Embryonic facial prominence (tissue), 1 donor: Measurements from ENCODE around the gene ROPN1B.
"Not testable (repeated sequence)": the region's sequence is repeated elsewhere in the genome, so short reads cannot be mapped to it uniquely, and the experiment has no call there.

ENCODE experiments used
- DNase-seq: peaks from one replicate; pipeline ENCODE4 v3.0.0-alpha.2; 2016; ENCODE audit errors: extremely low spot score

ROPN1B gene

GRCh38 chr3:125958511-125959316 is 10.3 kb upstream of the ROPN1B start:
- DNase-seq = no peak

- DNase-seq = no peak
Observed at GRCh38 chr3:125959317-125960065, 9.5 kb upstream of the ROPN1B start.

- no peak for DNase-seq
Observed at GRCh38 chr3:125960066-125960424, 8.9 kb upstream of the ROPN1B start.

GRCh38 chr3:125960456-125961288 is 8.3 kb upstream of the ROPN1B start:
- no peak for DNase-seq

DNA sequence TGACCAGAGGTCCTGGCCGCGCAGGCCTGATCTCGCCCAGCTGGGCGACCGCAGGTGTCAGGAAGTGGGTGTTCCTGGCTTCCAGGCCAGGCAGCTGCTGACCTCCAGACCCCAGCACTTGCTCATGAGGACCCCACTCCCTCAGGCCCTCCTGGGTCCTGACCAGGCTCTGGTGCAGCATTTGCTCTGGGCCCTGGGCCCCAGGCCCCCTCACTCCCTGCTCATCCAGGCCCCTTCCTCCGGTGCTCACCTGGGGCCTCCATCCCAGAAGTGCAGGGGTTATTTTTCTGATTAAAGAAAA is 7.7 kb upstream of the ROPN1B start:
- no peak for DNase-seq

DNA sequence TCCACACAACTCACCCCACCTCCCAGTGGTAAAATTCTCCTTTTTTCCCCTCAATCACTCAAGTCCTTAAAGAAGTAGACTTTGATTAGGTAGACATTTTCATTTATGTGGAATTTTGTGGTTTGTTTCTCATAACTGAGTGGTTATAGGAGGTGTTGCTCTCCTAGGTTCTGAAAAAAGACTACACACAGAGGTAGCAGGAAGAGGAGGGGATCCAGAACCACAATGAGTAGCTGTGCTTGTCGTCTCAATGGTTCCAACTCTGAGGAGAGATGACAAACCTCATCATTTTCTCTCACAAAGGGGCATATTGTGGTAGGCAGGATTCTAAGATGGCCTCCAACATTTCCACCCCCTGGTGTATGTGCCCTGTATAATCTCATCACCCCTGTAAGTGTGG is 5.1 kb upstream of the ROPN1B start:
- not testable (repeated sequence) for DNase-seq

DNA sequence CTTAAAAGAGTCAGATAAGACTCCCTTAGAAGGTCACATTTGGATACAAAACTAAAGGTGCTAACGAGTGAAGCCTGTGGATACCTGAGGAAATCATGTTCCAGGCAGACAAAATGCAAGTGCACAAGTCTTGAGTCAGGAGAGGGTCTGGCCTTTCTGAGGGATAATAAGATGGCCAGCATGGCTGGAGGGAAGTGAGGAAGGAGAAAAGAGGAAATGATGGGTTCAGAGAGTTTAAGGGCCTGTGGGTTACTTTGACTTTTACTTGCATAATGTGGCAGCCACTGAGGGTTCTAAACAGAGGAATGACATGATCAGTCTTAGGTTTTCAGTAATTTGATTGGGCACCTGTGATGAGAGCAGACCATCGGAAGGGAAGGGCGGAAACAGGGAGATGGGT is 3.5 kb upstream of the ROPN1B start:
- DNase-seq = no peak

GRCh38 chr3:125967156-125967555 is 1.8 kb upstream of the ROPN1B start:
- no peak for DNase-seq

DNA sequence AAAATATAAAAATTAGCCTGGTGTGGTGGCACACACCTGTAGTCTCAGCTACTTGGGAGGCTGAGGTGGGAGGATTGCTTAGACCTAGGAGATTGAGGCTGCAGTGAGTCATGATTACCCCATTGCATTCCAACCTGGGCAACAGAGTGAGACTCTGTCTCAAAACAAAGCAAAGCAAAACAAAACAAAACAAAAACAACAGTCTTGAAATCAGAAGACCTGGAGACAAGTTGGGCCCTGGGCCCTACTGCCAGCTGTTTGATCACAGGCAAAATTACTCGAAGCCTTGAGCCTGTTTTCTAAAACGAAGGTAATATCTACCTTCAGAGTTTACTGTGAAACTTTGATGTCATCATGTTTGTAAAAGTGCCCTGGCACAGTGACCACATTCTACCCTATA is 857 bp upstream of the ROPN1B start:
- DNase-seq = not testable (repeated sequence)

DNA sequence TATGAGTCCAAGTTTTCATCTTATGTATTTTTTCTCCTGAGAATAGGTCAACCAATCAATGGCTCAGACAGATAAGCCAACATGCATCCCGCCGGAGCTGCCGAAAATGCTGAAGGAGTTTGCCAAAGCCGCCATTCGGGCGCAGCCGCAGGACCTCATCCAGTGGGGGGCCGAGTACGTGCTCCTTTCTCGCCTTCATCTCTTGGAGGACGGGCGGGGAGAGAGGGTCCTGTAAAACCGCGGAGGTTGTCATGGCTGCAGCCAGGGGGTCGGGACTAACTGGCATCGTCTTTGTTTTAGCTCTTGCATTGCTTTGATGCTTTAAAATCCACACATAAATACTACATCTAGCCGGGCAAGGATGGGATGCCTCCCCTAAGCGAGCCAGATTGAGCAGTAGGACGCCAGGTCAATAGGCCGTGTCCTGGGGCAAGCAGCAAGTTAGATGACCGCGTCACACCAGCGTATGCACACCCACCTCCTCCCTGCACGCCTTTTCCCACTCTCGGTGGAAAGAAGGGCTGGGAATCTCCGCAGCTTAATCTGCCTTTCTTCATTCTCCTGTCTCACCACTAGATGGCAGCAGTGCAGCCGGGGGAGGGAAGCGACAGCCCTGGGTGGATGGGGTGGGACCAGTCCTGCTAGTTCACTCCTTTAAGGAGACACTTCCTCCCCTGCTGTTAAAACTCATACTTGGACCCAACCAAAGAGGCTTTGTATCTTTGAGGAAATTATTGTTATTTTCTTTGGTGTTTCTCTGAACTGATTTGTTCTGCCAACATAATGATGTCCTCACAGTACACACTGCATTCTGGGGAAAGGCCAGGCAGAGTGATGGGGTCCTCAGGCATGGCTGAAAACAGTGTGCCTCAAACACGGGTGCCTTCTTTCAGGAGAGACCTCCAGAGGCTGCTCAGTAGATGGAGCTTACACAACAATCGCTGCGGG is 3.3 kb downstream of the ROPN1B start:
- DNase-seq = not testable (repeated sequence)

DNA sequence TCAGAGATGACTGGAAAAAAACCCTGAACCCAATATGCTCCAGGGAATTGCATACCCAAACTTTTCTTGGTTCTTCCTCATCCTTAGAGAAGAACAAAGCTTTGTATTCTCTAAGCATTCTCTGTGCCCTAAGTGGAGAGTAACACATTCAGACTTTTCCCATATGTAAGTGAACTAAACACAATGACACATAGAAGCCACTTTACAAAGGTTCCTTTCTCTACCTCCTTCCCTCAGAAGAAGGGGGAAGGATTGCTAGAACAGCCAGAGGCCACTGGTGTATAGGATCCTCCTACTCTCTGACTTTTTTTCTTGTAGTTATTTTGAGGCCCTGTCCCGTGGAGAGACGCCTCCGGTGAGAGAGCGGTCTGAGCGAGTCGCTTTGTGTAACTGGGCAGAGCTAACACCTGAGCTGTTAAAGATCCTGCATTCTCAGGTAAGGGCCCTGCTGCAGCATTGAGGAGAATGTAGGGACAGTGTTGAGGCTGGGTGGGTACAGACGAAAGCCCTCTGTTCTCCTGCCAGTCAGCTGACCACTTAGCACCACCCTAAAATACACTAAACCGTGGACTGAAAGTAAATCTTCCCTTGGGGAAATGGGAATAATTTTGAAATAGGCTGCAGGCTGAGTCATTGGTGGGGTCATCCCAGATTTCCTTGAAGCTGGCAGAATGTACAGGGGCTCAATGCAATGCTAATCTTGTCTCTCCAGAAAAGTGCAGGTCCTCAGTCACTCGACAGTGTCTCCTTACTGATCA is 6.4 kb downstream of the ROPN1B start:
- DNase-seq = not testable (repeated sequence)

DNA sequence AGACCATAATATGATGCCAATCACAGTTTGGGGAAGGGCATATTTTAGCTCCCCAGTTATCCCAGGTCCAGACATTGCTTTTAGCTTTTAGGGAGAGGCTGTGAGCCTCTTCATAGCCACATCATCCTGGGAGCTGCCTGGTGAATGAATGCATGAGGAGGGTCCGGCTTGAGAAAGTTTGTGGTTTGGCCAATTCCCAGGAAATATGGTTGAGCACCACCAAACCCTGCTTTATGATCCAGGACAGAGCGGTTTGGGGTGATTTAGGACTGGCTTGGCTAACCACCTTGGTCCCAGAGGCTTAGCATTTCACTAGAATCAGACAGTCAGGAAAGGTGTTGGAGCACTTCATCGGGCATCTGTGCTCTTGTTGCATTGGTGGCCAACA is 7.0 kb downstream of the ROPN1B start:
- DNase-seq = not testable (repeated sequence)

- not testable (repeated sequence) for DNase-seq
Observed at GRCh38 chr3:125977104-125977503, 8.1 kb downstream of the ROPN1B start.

- DNase-seq = not testable (repeated sequence)
Observed at GRCh38 chr3:125984951-125985350, 16.0 kb downstream of the ROPN1B start.

GRCh38 chr3:125990253-125990970 is 21.4 kb downstream of the ROPN1B start:
- peak; percentile 85 for DNase-seq

DNA sequence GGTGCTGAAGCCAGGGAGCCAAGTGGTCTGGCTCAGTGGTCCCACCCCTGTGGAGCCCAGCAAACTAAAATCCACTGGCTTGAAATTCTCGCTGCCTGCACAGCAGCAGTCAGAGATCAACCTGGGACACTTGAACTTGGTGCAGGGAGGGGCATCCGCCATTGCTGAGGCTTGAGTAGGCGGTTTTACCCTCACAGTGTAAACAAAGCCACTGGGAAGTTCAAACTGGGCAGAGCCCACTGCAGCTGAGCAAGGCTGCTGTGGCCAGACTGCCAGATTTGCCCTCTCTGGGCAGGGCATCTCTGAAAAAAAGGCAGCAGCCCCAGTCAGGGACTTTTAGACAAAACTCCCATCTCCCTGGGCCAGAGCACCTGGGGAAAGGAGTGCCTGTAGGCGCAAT is 27.8 kb downstream of the ROPN1B start:
- DNase-seq = not testable (repeated sequence)

GRCh38 chr3:126002189-126002588 is 33.2 kb downstream of the ROPN1B start:
- DNase-seq = no peak

DNA sequence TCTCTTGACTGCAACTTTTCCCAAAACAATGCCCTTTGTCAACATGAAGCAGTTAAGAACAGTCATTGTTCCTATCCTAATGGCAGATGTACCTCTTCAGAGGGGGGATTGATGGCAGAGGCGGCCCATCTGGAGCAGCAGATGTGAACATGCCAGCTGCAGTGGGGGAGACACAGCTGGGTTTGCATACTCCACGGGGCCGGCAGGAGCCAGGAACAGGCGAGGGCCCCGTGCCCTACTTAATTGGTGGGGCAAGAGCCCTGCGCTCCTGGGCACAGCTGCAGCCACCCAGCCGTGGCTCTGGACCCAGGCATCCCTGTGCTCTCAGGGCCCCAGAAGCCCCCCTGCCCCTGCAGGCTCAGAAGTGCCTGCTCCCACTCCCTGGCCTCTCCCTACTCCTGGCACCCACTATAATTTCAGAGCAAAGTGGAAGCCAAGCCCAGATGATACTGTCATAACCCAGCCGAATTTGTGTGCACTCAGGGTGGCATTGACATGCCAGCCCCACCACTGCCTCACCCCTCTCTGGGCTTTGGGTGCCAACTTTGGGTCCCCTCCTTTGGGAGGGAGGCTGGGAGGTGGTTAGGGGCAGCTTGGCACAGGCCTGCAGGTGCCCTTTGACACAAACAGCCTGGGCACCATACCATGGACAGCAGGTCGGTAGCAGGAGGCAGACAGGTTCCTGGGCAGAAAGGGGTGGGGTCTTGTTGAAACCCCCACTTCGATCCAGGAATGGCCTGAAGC is 34.6 kb downstream of the ROPN1B start:
- DNase-seq = no peak

DNA sequence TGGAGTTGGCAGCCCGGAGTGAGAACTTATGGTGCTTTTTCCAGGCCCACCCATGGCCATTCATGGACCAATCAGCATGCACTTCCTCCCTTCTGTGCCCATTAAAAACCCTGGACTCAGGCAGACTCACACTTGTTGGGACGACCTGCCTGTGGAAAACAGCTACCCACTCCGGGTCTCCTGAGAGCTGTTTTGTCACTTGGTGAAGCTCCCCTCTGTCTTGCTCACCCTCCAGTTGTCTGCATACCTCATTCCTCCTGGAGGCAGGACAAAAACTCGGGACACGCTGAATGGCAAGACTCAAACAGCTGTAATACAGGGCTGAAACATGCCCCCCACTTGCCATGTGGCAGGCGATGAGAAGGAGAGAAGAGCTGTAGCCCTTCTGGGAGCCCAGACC is 35.2 kb downstream of the ROPN1B start:
- no peak for DNase-seq
